HFF-Myc (cell line): ENCODE data around the gene PVR.
"Not testable (repeated sequence)": the region's sequence is repeated elsewhere in the genome, so short reads cannot be mapped to it uniquely, and the experiment has no call there.

Experiments
- DNase-seq: peaks from one replicate; pipeline ENCODE4 v3.0.0-alpha.2; 2011; ENCODE audit warnings: low read depth; ENCODE audit errors: extremely low read depth
- H3K4me3 ChIP-seq: replicated peaks from 2 replicates; pipeline ENCODE4 v1.5.1; 2011; ENCODE audit warnings: low read depth, mild to moderate bottlenecking, control low read depth, low read length
- TF ChIP-seq, protein P1 (sequence below): IDR thresholded peaks from 2 replicates; pipeline ENCODE4 v1.5.1; 2012; ENCODE audit warnings: mild to moderate bottlenecking, low read depth, low read length, control low read depth; ENCODE audit errors: missing control alignments

The PVR gene

GRCh38 chr19:44662691-44663385 lies 19.1 kb downstream of the PVR start:
- no peak for DNase-seq
- H3K4me3 ChIP-seq, result no peak overlapping the region
- TF ChIP-seq, protein P1, sequence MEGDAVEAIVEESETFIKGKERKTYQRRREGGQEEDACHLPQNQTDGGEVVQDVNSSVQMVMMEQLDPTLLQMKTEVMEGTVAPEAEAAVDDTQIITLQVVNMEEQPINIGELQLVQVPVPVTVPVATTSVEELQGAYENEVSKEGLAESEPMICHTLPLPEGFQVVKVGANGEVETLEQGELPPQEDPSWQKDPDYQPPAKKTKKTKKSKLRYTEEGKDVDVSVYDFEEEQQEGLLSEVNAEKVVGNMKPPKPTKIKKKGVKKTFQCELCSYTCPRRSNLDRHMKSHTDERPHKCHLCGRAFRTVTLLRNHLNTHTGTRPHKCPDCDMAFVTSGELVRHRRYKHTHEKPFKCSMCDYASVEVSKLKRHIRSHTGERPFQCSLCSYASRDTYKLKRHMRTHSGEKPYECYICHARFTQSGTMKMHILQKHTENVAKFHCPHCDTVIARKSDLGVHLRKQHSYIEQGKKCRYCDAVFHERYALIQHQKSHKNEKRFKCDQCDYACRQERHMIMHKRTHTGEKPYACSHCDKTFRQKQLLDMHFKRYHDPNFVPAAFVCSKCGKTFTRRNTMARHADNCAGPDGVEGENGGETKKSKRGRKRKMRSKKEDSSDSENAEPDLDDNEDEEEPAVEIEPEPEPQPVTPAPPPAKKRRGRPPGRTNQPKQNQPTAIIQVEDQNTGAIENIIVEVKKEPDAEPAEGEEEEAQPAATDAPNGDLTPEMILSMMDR, result no peak

DNA sequence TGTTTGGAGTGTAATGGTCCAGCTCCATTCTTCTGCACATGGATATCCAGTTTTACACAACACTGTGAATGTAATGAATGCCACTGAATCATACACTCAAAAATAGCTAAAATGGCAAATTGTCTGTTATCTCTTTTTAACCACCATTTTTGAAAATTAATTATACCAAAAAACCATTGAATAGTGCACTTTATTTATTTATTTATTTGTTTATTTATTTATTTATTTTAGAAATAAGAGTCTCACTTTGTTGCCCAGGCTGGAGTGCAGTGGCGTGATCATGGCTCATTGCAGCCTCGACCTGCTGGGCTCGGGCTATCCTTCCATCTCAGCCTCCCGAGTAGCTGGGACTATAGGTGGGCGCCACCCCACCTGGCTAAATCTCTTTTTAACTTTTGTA lies 20.3 kb downstream of the PVR start:
- no peak overlapping the region for H3K4me3 ChIP-seq
- TF ChIP-seq, protein P1, result no peak
- no peak for DNase-seq

- H3K4me3 ChIP-seq, result no peak overlapping the region
- DNase-seq, result no peak
- TF ChIP-seq, protein P1, result no peak
These were observed 21.3 kb downstream of the PVR start for GRCh38 chr19:44664976-44665375.

- DNase-seq, result no peak
- TF ChIP-seq, protein P1, result no peak
These were observed 23.3 kb downstream of the PVR start for GRCh38 chr19:44666852-44667556.

GRCh38 chr19:44668985-44669764 lies 25.5 kb downstream of the PVR start:
- H3K4me3 ChIP-seq, result no peak overlapping the region
- TF ChIP-seq, protein P1, result no peak
- DNase-seq, result no peak

More at GRCh38 chr19:44666852-44667556, 23.3 kb downstream of the PVR start:
- H3K4me3 ChIP-seq, result no peak overlapping the region

GRCh38 chr19:44670027-44670426 lies 26.3 kb downstream of the PVR start:
- DNase-seq, H3K4me3 ChIP-seq: not testable (repeated sequence)

GRCh38 chr19:44671400-44671799 lies 27.7 kb downstream of the PVR start, which contains the start of gene CEACAM19:
CEACAM19 (plus strand) TSS chr19:44671482; CDS start chr19:44671932, 450 bp downstream.
- no peak for DNase-seq
- TF ChIP-seq, protein P1, result no peak
- no peak within 1 kb of the TSS for H3K4me3 ChIP-seq
